Measurements from ENCODE around the gene CDC42BPB.

CDC42BPB gene, protein sequence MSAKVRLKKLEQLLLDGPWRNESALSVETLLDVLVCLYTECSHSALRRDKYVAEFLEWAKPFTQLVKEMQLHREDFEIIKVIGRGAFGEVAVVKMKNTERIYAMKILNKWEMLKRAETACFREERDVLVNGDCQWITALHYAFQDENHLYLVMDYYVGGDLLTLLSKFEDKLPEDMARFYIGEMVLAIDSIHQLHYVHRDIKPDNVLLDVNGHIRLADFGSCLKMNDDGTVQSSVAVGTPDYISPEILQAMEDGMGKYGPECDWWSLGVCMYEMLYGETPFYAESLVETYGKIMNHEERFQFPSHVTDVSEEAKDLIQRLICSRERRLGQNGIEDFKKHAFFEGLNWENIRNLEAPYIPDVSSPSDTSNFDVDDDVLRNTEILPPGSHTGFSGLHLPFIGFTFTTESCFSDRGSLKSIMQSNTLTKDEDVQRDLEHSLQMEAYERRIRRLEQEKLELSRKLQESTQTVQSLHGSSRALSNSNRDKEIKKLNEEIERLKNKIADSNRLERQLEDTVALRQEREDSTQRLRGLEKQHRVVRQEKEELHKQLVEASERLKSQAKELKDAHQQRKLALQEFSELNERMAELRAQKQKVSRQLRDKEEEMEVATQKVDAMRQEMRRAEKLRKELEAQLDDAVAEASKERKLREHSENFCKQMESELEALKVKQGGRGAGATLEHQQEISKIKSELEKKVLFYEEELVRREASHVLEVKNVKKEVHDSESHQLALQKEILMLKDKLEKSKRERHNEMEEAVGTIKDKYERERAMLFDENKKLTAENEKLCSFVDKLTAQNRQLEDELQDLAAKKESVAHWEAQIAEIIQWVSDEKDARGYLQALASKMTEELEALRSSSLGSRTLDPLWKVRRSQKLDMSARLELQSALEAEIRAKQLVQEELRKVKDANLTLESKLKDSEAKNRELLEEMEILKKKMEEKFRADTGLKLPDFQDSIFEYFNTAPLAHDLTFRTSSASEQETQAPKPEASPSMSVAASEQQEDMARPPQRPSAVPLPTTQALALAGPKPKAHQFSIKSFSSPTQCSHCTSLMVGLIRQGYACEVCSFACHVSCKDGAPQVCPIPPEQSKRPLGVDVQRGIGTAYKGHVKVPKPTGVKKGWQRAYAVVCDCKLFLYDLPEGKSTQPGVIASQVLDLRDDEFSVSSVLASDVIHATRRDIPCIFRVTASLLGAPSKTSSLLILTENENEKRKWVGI (N-terminal part only)

DNA sequence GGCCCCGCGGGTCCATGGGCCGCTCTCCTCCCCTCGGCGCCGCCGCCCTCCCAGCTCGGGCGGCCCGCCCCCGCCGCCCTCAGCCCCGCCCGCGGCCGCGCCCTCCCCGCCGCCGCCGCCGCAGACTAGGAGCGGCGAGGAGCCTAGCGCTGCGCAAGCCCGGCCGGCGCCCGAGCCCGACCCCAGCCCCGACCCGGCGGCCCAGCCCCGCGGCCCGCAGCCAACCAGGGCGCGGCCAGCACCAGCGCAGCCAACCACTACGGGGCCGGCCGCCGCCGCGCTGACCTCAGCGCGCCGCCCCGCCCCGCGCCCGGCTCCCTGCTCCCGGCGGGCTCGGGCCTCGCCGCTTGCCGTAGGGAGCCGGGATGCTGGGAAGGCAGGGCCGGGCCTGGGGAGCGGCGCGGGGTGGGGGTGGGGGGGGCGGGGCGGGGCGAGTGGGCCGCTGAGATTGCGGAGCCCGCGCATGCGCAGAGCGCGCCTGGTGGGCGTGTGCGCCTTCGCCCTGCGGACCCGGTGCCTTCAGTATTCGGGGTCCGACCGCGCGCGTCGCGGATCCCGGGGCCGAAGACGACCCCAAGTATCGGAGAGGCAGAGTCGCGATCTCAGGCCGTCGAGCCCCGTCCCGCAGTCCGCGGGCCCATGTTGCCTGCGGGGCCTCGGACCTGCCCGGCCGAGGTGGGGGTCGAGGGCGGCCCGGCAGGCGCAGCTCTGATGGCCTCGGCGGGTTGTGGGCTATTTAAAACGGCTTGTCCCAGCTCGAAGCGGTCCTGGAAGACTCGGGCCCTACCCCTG, at the start of gene CDC42BPB:
TSS of gene CDC42BPB (minus strand) at position 178 of the 792 bp plus-strand sequence. CDS start 376 bp downstream, outside the sequence.
- peak; percentile 95 for DNase-seq

DNA sequence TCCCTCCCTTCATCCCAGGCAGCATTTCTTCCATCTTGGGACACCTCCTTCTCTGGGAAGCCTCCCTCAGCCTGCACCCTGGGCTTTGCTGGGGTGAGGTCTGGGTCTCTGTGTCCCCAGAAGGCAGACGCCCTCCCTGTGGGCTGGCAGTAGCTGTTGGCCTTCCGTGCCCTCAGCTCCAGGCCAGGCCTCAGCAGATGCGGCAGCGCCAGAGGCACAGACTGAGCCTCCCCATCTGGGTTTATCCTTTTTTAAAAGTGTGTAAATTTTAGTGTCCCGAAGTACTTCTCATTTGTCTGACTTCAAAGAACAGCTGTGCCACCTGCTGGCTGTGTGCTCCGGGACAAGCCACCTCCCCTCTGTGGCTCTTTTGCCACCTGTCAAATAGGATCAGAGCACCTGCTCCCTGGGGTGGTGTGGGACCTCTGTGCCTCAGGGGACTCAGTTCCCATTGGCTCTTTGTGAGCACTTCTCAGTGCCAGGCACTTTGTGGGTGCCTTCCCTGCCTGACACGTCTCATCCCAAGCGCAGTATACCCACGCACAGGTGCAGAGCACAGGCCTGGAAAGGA, 48.3 kb upstream of the CDC42BPB start:
- no peak for DNase-seq

DNA sequence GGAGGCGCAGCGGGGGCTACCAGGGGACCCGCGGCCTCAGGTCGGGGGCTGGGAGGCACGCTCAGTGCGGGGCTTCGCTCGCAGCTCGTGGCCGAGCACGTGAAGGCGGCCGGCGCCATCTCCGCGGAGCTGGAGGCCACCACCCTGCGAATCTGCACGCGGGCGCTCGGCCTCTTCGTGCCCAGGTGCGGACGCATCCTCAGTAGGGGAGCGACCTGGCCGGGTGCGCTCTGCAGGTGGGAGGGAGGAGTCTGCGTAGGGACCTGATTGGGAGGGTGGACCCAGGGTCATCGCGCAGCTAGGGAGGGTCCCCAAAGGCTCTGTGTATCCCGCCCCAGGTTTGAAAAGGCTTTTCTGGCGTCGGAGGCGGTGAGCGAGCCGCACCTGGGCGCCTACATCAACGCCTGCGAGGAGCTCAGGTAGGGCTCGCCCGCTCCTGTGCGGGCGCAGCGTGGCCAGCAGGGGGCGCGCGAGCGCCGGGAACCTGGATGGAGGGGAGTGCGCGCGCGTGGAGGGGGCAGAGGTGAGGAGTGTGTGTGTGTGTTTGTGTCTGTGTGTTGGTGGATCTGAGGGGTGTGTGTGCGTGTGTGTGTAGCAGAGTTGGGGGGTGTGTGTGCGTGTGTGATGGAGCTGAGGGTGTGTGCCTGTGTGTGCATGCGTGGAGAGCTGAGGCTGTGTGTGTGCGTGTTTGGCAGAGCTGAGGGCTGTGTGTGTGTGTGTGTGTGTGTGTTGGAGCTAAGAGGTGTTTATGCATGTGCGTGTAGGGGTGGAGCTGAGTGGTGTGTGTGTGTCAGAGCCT, 47.5 kb upstream of the CDC42BPB start:
- DNase-seq = peak; percentile 87

DNA sequence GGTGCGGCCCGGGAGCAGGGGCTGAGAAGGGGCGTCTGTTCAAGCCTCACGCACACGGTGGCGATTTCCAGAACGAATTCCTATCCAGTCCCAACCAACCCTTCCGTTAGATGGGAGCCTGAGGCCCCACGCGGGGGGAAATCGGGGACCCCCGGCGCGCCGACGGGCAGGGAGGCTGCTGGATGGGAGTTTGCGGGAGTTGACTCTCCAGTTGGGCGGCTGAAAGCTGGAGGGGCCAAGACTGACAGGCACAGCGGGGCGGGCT, 47.0 kb upstream of the CDC42BPB start:
- no peak for DNase-seq

DNA sequence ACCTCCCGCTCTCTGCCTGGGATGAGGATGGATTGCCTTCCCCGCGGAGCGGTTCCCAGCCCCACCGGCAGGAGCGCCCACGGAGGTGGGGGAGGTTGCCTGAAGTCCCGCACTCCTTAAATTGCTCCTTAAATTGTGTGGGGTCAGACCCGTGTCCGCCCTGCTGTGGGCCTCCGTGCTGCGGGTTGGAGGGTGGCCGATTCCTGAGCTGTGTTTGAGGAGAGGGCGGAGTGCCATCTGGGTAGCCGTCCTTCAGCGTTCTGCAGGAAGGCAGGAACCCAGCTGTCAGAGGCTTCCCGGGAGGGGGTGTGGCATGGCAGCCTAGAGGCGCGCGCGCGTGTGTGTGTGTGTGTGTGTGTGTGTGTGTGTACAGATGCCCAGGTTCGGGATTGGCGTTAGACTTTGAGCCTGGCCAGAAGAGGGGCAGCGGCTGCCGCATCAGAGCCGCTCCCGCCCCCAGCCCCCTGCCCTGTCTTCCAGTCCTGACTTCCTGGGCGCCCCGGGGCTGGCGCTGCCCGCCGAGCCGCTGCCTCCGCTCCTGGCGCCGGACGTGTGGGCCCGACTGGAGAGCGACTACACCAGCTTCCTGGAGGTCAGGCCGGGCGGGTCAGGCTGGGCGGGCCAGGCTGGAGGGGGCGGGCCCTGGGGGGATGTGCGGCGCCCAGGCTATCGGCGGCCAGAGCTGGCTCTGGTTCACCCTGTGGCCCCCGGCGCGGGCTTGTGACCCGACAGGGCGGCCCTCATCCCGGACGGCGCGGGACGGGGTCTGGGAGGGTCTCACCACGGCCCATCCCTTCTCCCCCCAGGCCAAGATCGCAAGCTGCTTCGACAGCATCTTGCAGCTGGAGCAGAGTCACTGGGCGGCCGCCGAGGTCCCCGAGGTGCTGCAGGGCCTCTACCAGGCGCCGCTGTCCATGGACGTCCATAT, 46.4 kb upstream of the CDC42BPB start:
- peak; percentile 87 for DNase-seq

DNA sequence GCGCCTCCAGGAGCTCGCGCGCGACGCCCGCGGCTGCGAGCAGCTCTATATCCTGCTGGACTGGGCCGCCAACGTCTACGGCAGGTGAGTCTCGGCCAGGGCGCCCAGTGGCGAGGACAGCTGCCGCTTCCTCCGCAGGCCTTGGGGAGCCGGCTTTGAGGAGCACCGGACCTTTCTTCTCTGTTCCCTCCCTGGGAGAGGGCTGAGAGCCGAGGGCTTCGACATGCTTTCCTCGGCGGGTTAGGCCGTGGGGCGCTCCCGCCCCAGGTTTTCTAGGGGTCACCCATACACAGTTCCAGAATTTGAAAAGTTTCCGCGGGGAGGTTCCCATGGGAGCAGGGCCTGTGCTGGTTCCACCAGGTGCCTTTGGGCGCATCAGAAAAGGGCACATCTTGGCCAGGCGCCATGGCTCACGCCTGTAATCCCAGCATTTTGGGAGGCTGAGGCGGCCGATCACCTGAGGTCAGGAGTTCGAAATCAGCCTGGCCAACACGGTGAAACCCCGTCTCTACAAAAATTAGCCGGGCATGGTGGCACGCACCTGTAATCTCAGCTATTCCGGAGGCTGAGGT, 45.4 kb upstream of the CDC42BPB start:
- DNase-seq = no peak

DNA sequence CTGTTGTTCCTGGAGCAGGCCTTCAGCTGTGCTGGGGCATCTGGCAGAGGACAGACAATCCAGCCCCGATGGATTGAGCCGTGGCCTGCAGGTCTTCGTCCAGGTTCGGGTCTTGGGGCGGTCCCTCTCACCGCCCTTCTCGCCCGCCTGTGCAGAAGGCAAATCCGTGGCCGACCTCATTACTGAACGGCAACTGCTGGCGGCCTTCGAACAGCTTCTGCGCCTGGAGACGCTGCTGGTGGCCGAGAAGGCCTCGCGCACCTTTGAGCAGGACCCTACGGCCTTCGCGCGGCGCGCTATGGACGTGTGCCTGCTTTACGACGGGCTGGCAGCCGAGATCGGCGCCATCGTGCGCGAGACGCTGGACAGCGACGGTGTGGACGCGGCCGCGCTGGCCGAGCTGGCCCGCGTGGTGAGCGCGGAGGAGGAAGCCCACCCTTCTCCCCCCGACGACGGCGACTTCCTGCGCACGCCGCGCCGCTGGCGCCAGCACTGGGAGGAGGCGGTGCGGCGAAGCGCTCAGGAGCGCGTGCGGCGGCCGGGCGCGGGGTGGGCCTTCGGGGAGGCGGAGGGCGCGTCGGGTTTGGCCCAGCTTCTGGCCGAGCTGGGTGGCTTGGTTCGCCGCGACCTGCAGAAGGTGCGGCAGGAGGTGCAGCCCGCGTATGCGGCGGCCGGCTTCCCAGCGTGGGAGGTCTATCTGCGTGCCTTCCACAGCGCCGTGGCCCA, 44.8 kb upstream of the CDC42BPB start:
- DNase-seq = no peak

DNA sequence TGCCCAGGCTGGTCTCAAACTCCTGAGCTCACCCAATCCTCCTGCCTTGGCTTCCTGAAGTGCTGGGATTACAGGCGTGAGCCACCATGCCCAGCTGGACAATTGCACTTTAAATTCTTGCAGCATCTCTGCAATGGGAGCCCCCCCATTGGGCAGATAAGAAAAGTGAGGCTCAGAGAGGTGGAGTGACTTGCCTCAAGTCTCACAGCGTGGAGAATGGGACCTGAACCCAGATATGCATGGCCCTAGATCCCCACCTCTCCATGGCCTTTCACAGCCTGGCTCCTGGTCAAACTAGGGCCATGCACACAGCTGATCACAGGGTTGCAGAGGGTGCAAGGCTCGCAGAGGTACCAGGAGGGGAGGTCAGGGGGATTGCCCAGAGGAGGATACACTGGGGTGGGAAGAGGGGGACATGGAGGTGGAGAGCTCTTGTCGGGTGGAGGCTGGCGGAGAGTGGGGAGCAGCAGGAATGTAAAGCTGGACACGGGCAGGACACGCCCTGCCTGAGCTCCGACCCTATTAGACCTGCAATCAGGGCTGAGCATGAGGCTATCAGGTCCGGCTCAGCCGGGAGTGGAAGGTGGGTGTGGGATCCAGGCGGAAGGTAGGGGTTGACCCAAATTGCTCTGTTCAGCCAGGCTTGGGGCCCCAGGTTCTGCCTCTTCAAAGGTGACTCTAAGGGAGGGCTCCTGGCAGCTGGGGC, 44.1 kb upstream of the CDC42BPB start:
- no peak for DNase-seq

DNA sequence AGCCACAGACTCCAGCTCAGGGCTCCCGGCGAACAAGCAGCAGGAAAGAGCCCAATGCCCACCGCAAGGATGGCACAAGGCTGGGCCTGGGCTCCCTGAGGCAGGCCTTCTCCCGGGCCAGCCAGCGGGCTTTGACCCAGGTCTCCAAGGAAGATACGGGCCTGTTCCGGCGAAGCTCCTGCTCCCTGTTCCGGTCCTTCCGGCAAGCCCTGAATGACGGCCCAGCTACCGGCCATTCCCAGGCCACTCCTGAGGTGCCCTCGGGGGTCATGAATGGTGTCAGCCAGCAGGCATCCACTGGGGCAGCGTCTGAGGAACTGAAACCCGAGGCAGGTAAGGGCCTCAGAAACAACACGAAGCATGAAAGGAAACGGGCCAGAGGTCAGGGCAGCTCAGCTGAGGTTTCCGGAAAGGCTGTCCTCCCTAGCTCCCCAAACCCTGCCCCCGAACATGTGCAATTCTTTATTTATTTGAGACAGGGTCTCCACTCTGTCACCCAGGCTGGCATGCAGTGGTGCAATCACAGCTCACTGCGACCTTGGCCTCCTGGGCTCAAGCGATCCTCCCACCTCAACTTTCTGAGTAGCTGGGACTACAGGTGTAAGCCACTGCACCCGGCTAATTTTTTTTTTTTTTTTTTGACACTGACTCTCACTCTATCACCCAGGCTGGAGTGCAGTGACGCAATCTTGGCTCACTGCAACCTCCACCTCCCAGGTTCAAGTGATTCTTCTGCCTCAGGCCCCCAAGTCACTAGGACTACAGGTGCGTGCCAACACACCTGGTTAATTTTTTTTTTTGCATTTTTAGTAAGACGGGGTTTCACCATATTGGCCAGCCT, 43.2 kb upstream of the CDC42BPB start:
- peak; percentile 75 for DNase-seq

DNA sequence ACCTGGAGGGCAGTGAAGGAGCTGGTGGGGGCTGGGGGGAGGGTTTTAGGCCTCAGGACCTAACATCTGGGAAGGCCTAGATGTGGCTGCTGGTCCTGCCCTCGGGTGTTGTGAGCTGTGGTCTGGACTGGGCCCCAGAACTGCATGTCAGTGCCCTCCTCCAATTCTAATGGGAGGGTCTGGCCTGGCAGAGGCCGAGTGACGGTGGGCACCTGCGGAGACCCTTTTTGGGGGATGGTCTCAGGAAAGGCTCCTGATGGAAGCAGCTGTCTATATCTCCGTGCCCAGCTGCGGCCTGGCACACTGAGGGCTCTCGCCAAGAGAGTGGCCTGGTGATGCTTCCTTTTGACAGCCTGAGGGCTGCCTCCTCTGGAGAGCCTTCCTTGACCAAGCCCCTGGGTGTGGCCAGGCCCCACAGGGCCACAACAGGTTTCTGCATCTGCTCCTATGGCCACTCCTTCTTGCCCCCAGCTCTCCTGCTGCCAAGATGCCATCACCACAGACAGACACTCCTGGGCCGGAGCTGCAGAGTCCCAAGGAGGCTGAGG, 42.5 kb upstream of the CDC42BPB start:
- no peak for DNase-seq

DNA sequence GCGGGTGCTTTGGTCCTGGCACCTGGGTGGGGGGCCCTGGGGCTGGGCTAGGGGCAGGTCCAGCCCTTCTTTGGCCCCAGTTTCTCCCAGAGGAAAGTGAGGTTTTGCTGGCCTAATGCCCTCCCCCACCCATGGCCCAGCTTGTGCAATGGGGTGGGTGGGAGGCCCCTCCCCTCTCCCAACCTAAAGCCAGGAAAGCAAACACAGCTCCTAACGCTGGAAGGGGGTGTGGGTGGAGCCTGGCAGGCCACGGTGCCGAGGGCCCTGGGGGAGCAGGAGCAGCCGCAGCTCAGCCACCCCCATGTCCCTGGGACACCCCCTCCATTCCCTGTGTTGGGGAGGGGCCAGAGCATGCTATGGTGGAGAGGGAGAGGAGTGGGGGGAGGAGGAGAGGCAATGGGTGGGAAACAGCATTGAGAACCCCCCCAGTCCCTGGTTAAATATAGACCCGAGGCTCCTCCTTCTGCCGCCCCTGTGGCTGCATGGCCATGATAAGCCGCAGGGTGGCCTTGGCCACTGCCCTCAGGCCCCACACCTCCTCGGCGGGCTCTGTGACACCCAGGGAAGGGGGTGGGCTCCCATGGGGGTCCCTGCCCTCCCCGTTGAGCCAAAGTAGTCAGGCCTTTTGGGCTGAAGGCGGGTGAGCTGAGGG, 41.9 kb upstream of the CDC42BPB start:
- DNase-seq = no peak

DNA sequence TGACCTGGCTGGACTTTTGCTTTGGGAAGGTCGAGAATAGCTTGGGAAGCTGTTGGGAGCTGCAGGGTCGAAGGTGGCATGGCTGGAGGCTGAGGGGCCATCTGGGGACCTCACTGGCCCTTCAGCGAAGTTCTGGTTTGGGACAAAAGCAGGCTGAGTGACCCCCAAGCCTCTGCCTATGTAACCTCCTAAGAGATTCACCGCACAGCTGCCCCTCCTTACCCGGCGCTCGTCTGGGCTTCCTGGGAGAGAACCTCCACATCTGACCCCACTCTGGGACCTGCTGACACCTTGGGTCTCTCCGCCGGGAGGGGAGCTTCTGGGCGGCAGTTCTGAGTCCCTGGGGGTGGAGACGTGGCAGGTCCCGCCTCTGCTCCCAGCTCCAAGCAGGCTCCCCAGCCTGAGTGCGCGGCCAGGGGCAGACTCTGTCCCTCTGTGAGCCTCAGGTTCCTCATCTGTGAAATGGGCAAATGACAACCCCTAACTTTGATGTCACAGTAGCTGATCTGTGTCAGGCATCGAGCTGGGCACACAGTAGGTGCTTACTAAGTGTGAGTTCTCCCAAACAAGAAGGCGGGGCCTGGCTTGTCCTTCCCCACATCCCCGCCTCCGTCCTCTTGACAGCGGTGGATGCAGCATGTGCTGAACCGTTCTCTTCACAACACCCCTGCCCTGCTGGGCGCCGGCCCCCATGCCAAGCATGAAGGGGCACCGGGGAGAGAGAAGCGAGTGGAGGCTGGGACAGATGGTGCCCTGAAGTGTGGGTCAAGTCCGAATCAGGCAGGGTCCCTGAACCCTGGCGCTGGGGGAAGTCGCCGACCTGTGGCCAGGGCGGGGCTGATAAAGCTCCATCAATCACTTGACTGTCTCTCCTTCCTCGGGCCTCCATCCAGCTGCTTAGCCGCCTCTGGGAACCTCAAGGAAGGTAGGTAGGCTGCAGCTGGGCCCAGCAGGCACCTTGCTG, 40.9 kb upstream of the CDC42BPB start:
- DNase-seq = no peak

DNA sequence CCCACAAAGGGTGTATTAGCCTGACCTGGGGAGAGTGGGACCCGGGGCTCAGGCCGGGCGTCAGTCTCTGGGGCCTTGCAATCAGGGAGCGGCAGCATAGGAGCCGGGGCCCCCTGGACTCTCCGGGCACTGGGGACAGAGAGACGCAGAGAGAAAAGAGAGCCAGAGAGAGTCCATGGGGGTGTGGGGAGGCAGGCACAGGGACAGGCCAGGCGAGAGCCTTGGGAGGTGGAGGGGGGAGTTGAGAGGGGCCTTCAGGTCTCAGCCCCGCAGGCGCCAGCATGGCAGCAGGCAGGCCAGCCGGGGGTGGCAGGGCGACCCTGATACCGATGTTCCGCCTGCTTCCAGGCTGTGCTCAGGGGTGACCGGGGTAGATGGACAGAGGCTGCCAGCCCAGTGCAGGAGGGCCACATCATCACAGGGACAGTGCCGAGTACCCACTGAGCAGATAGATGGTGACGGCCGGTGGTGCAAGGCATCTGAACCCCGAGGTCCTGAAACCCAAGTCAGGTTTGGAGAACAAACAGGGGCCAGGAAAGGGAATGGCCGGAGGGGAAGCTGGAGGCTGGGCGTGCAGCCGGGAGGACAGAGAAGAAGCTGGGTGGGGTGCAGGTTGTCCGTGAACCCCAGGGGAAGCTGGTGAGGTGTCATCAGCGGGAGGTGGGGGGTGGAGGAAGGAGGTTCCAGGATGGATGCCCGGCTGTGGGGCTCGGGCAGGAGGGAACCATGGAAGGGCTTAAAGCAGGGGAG, 40.1 kb upstream of the CDC42BPB start:
- no peak for DNase-seq

DNA sequence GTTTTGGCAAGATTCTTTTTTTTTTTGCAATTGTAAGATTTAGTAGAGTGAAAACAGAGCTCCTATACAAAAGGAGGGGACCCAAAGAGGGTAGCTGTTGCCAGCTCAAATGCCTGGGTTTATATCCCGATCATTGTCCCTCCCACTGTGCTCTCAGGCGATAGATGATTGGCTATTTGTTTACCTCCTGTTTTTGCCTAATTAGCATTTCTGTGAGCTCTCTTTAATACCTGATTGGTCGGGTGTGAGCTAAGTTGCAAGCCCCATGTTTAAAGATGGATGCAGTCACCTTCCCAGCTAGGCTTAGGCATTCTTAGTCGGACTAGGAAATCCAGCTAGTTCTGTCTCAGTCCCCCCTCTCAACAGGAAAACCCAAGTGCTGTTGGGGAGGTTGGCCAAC, 39.0 kb upstream of the CDC42BPB start:
- DNase-seq = no peak

All from islet precursor cell (in vitro differentiated cells).